ENCODE results near the gene MMP15.

Gene MMP15

GRCh38 chr16:58031016-58031800, 5.7 kb downstream of the MMP15 start:
- DNase-seq (ENCODE audit: insufficient read length) (no peak), FAIRE-seq (no peak)
- no peak for TF ChIP-seq POLR2AphosphoS5 (IDR thresholded peaks at IDR 0.05; ENCODE audit: low read depth, low read length)
- no peak for TF ChIP-seq TAF1 (IDR thresholded peaks at IDR 0.05; ENCODE audit: borderline replicate concordance, low read depth, low read length)
- no peak for TF ChIP-seq POLR2A (IDR thresholded peaks at IDR 0.05; ENCODE audit: low read depth, low read length)

- FAIRE-seq (no peak), DNase-seq (ENCODE audit: insufficient read length) (no peak)
- TF ChIP-seq POLR2AphosphoS5 (IDR thresholded peaks at IDR 0.05; ENCODE audit: low read depth, low read length) (no peak), TAF1 (IDR thresholded peaks at IDR 0.05; ENCODE audit: borderline replicate concordance, low read depth, low read length) (no peak), POLR2A (IDR thresholded peaks at IDR 0.05; ENCODE audit: low read depth, low read length) (no peak)
Observed at GRCh38 chr16:58032710-58033293, 7.2 kb downstream of the MMP15 start.

GRCh38 chr16:58034128-58034685, 8.7 kb downstream of the MMP15 start:
- no peak for FAIRE-seq
- no peak for DNase-seq (ENCODE audit: insufficient read length)
- no peak for TF ChIP-seq POLR2A (IDR thresholded peaks at IDR 0.05; ENCODE audit: low read depth, low read length)
- TF ChIP-seq TAF1 (IDR thresholded peaks at IDR 0.05; ENCODE audit: borderline replicate concordance, low read depth, low read length), result no peak
- no peak for TF ChIP-seq POLR2AphosphoS5 (IDR thresholded peaks at IDR 0.05; ENCODE audit: low read depth, low read length)

- no peak for TF ChIP-seq POLR2A (IDR thresholded peaks at IDR 0.05; ENCODE audit: low read depth, low read length)
- no peak for TF ChIP-seq TAF1 (IDR thresholded peaks at IDR 0.05; ENCODE audit: borderline replicate concordance, low read depth, low read length)
- TF ChIP-seq POLR2AphosphoS5 (IDR thresholded peaks at IDR 0.05; ENCODE audit: low read depth, low read length), result no peak
- no peak for DNase-seq (ENCODE audit: insufficient read length)
- no peak for FAIRE-seq
Observed at GRCh38 chr16:58034774-58035173, 9.2 kb downstream of the MMP15 start.

GRCh38 chr16:58035356-58036170, 10.0 kb downstream of the MMP15 start:
- no peak for TF ChIP-seq POLR2AphosphoS5 (IDR thresholded peaks at IDR 0.05; ENCODE audit: low read depth, low read length)
- DNase-seq (ENCODE audit: insufficient read length) (no peak), FAIRE-seq (no peak)

- TF ChIP-seq TAF1 (IDR thresholded peaks at IDR 0.05; ENCODE audit: borderline replicate concordance, low read depth, low read length), result no peak
- TF ChIP-seq POLR2A (IDR thresholded peaks at IDR 0.05; ENCODE audit: low read depth, low read length), result no peak
- no peak for TF ChIP-seq POLR2AphosphoS5 (IDR thresholded peaks at IDR 0.05; ENCODE audit: low read depth, low read length)
Observed at GRCh38 chr16:58036943-58037342, 11.4 kb downstream of the MMP15 start.

GRCh38 chr16:58037365-58038057, 12.0 kb downstream of the MMP15 start:
- TF ChIP-seq TAF1 (IDR thresholded peaks at IDR 0.05; ENCODE audit: borderline replicate concordance, low read depth, low read length) (no peak), POLR2A (IDR thresholded peaks at IDR 0.05; ENCODE audit: low read depth, low read length) (no peak), POLR2AphosphoS5 (IDR thresholded peaks at IDR 0.05; ENCODE audit: low read depth, low read length) (no peak)
- DNase-seq (ENCODE audit: insufficient read length) (no peak), FAIRE-seq (no peak)

More at GRCh38 chr16:58036943-58037342, 11.4 kb downstream of the MMP15 start:
- FAIRE-seq (no peak), DNase-seq (ENCODE audit: insufficient read length) (no peak)

- no peak for DNase-seq (ENCODE audit: insufficient read length)
- no peak for FAIRE-seq
- TF ChIP-seq POLR2A (IDR thresholded peaks at IDR 0.05; ENCODE audit: low read depth, low read length) (no peak), TAF1 (IDR thresholded peaks at IDR 0.05; ENCODE audit: borderline replicate concordance, low read depth, low read length) (no peak), POLR2AphosphoS5 (IDR thresholded peaks at IDR 0.05; ENCODE audit: low read depth, low read length) (no peak)
Observed at GRCh38 chr16:58038219-58038641, 12.7 kb downstream of the MMP15 start.

GRCh38 chr16:58039829-58040495, 14.4 kb downstream of the MMP15 start:
- no peak for DNase-seq (ENCODE audit: insufficient read length)
- FAIRE-seq, result no peak
- TF ChIP-seq TAF1 (IDR thresholded peaks at IDR 0.05; ENCODE audit: borderline replicate concordance, low read depth, low read length) (no peak), POLR2A (IDR thresholded peaks at IDR 0.05; ENCODE audit: low read depth, low read length) (no peak), POLR2AphosphoS5 (IDR thresholded peaks at IDR 0.05; ENCODE audit: low read depth, low read length) (no peak)

GRCh38 chr16:58040496-58040846, 14.9 kb downstream of the MMP15 start:
- no peak for DNase-seq (ENCODE audit: insufficient read length)
- FAIRE-seq, result no peak

More at GRCh38 chr16:58040496-58040846, 14.9 kb downstream of the MMP15 start:
- TF ChIP-seq POLR2AphosphoS5 (IDR thresholded peaks at IDR 0.05; ENCODE audit: low read depth, low read length) (no peak), TAF1 (IDR thresholded peaks at IDR 0.05; ENCODE audit: borderline replicate concordance, low read depth, low read length) (no peak), POLR2A (IDR thresholded peaks at IDR 0.05; ENCODE audit: low read depth, low read length) (no peak)

Measured in GM12892 (cell line).